ENCODE data around the gene RDM1. TPM values are rescaled to one million over a fixed set of nuclear protein-coding genes. Genes with fewer than 3 reads are reported as not detected.

Gene RDM1
- total and polyA plus RNA-seq, 9 donors: 0.33 TPM; not detected in 8

GRCh38 chr17:35912339-35912912 is 18.1 kb downstream of the RDM1 start:
- TF ChIP-seq POLR2A (IDR thresholded peaks at IDR 0.05): no peak
- no peak for TF ChIP-seq CTCF (IDR thresholded peaks at IDR 0.05)
- TF ChIP-seq EP300 (IDR thresholded peaks at IDR 0.05): no peak
- Histone ChIP-seq H3K9me3 (no peaks in the 10 kb centered on the region), H3K4me1 (ENCODE audit: insufficient read depth) (no peaks in the 10 kb centered on the region), H3K27me3 (no peaks in the 10 kb centered on the region), H3K27ac (no peak overlapping the region), H3K4me3 (no peak overlapping the region), H3K36me3 (no peaks in the 10 kb centered on the region)
- no peak for DNase-seq
- WGBS, 3 donors: 97 to 100% (median 98%) methylated on average over 3 of the region's 3 CpGs
- intact Hi-C loops (cut with DNase I): no loop called here

- intact Hi-C loops (cut with DNase I): no loop called here
- Histone ChIP-seq H3K27me3 (no peaks in the 10 kb centered on the region), H3K9me3 (no peaks in the 10 kb centered on the region), H3K36me3 (no peaks in the 10 kb centered on the region), H3K4me3 (no peak overlapping the region), H3K4me1 (ENCODE audit: insufficient read depth) (no peaks in the 10 kb centered on the region), H3K27ac (no peak overlapping the region)
- DNase-seq: no peak
- TF ChIP-seq POLR2A (IDR thresholded peaks at IDR 0.05) (no peak), EP300 (IDR thresholded peaks at IDR 0.05) (no peak), CTCF (IDR thresholded peaks at IDR 0.05) (no peak)
- 78 to 82% (median 80%) methylated on average over 3 of the region's 3 CpGs for WGBS, 3 donors
Measured at GRCh38 chr17:35909408-35909807, 21.2 kb downstream of the RDM1 start.

GRCh38 chr17:35907691-35908090 is 22.9 kb downstream of the RDM1 start:
- Histone ChIP-seq H3K27me3 (no peaks in the 10 kb centered on the region), H3K4me1 (ENCODE audit: insufficient read depth) (no peaks in the 10 kb centered on the region), H3K9me3 (no peaks in the 10 kb centered on the region), H3K27ac (no peak overlapping the region), H3K4me3 (no peak overlapping the region), H3K36me3 (no peaks in the 10 kb centered on the region)
- DNase-seq: no peak
- WGBS, 3 donors: 48 to 58% (median 54%) methylated on average over 5 of the region's 5 CpGs
- intact Hi-C loops (cut with DNase I): no loop called here
- TF ChIP-seq POLR2A (IDR thresholded peaks at IDR 0.05): no peak
- TF ChIP-seq CTCF (IDR thresholded peaks at IDR 0.05): no peak
- TF ChIP-seq EP300 (IDR thresholded peaks at IDR 0.05): no peak

GRCh38 chr17:35906926-35907637 is 23.5 kb downstream of the RDM1 start:
- no peak for DNase-seq
- Histone ChIP-seq H3K36me3 (no peaks in the 10 kb centered on the region), H3K9me3 (no peaks in the 10 kb centered on the region), H3K4me3 (no peak overlapping the region), H3K27me3 (no peaks in the 10 kb centered on the region), H3K27ac (no peak overlapping the region), H3K4me1 (ENCODE audit: insufficient read depth) (no peaks in the 10 kb centered on the region)
- intact Hi-C loops (cut with DNase I): no loop called here
- no peak for TF ChIP-seq CTCF (IDR thresholded peaks at IDR 0.05)
- no peak for TF ChIP-seq POLR2A (IDR thresholded peaks at IDR 0.05)
- no peak for TF ChIP-seq EP300 (IDR thresholded peaks at IDR 0.05)
- WGBS, 3 donors: 60 to 71% (median 62%) methylated on average over 3 of the region's 3 CpGs
